ENCODE data around the gene JAKMIP1.

JAKMIP1 gene

GRCh38 chr4:6121276-6121850 lies 79.0 kb downstream of the JAKMIP1 start:
- H3K9me3 ChIP-seq (ENCODE audit: insufficient read depth, low read length): no peaks in the 10 kb centered on the region
- no peaks in the 10 kb centered on the region for H3K27me3 ChIP-seq (ENCODE audit: insufficient read depth, insufficient read length)
- no peak for DNase-seq (ENCODE audit: low read depth, low spot score)
- no peaks in the 10 kb centered on the region for H3K36me3 ChIP-seq (ENCODE audit: insufficient read depth, insufficient read length, low read length)
- H3K9ac ChIP-seq (ENCODE audit: insufficient read length, low read depth): no peak overlapping the region
- H3K4me3 ChIP-seq (ENCODE audit: insufficient read length, low read depth): no peak overlapping the region
- TF ChIP-seq YY1 (IDR thresholded peaks at IDR 0.05; ENCODE audit: insufficient read depth, insufficient read length) (no peak), ZNF274 (IDR thresholded peaks at IDR 0.05; ENCODE audit: low read depth, low read length) (no peak), SUZ12 (IDR thresholded peaks at IDR 0.05; ENCODE audit: extremely low read depth, insufficient read depth, insufficient read length) (no peak)
- H3K4me1 ChIP-seq (ENCODE audit: insufficient read depth, insufficient read length): peaks cover 10% of the 10 kb centered on the region

- no peak for DNase-seq (ENCODE audit: low read depth, low spot score)
- TF ChIP-seq YY1 (IDR thresholded peaks at IDR 0.05; ENCODE audit: insufficient read depth, insufficient read length): no peak
- TF ChIP-seq ZNF274 (IDR thresholded peaks at IDR 0.05; ENCODE audit: low read depth, low read length): no peak
- no peak for TF ChIP-seq SUZ12 (IDR thresholded peaks at IDR 0.05; ENCODE audit: extremely low read depth, insufficient read depth, insufficient read length)
Measured at GRCh38 chr4:6120361-6120760, 80.0 kb downstream of the JAKMIP1 start.

GRCh38 chr4:6119507-6120020 lies 80.8 kb downstream of the JAKMIP1 start:
- no peak for DNase-seq (ENCODE audit: low read depth, low spot score)
- Histone ChIP-seq H3K4me1 (ENCODE audit: insufficient read depth, insufficient read length) (peaks cover 16% of the 10 kb centered on the region), H3K27me3 (ENCODE audit: insufficient read depth, insufficient read length) (no peaks in the 10 kb centered on the region), H3K9me3 (ENCODE audit: insufficient read depth, low read length) (no peaks in the 10 kb centered on the region), H3K9ac (ENCODE audit: insufficient read length, low read depth) (no peak overlapping the region), H3K4me3 (ENCODE audit: insufficient read length, low read depth) (no peak overlapping the region), H3K36me3 (ENCODE audit: insufficient read depth, insufficient read length, low read length) (no peaks in the 10 kb centered on the region)
- no peak for TF ChIP-seq SUZ12 (IDR thresholded peaks at IDR 0.05; ENCODE audit: extremely low read depth, insufficient read depth, insufficient read length)
- no peak for TF ChIP-seq YY1 (IDR thresholded peaks at IDR 0.05; ENCODE audit: insufficient read depth, insufficient read length)
- no peak for TF ChIP-seq ZNF274 (IDR thresholded peaks at IDR 0.05; ENCODE audit: low read depth, low read length)

More at GRCh38 chr4:6120361-6120760, 80.0 kb downstream of the JAKMIP1 start:
- H3K9ac ChIP-seq (ENCODE audit: insufficient read length, low read depth): no peak overlapping the region
- peaks cover 16% of the 10 kb centered on the region for H3K4me1 ChIP-seq (ENCODE audit: insufficient read depth, insufficient read length)
- no peaks in the 10 kb centered on the region for H3K9me3 ChIP-seq (ENCODE audit: insufficient read depth, low read length)
- no peaks in the 10 kb centered on the region for H3K36me3 ChIP-seq (ENCODE audit: insufficient read depth, insufficient read length, low read length)
- no peaks in the 10 kb centered on the region for H3K27me3 ChIP-seq (ENCODE audit: insufficient read depth, insufficient read length)
- no peak overlapping the region for H3K4me3 ChIP-seq (ENCODE audit: insufficient read length, low read depth)

- Histone ChIP-seq H3K4me1 (ENCODE audit: insufficient read depth, insufficient read length) (peaks cover 16% of the 10 kb centered on the region), H3K27me3 (ENCODE audit: insufficient read depth, insufficient read length) (peaks cover 7% of the 10 kb centered on the region), H3K9me3 (ENCODE audit: insufficient read depth, low read length) (no peaks in the 10 kb centered on the region), H3K36me3 (ENCODE audit: insufficient read depth, insufficient read length, low read length) (no peaks in the 10 kb centered on the region), H3K4me3 (ENCODE audit: insufficient read length, low read depth) (no peak overlapping the region), H3K9ac (ENCODE audit: insufficient read length, low read depth) (no peak overlapping the region)
- DNase-seq (ENCODE audit: low read depth, low spot score): no peak
- TF ChIP-seq ZNF274 (IDR thresholded peaks at IDR 0.05; ENCODE audit: low read depth, low read length) (no peak), YY1 (IDR thresholded peaks at IDR 0.05; ENCODE audit: insufficient read depth, insufficient read length) (no peak)
Measured at GRCh38 chr4:6118201-6118600, 82.1 kb downstream of the JAKMIP1 start.

- no peak overlapping the region for H3K4me3 ChIP-seq (ENCODE audit: insufficient read length, low read depth)
- TF ChIP-seq SUZ12 (IDR thresholded peaks at IDR 0.05; ENCODE audit: extremely low read depth, insufficient read depth, insufficient read length): no peak
- TF ChIP-seq ZNF274 (IDR thresholded peaks at IDR 0.05; ENCODE audit: low read depth, low read length): no peak
- TF ChIP-seq YY1 (IDR thresholded peaks at IDR 0.05; ENCODE audit: insufficient read depth, insufficient read length): no peak
- no peaks in the 10 kb centered on the region for H3K9me3 ChIP-seq (ENCODE audit: insufficient read depth, low read length)
- H3K27me3 ChIP-seq (ENCODE audit: insufficient read depth, insufficient read length): peaks cover 7% of the 10 kb centered on the region
- H3K4me1 ChIP-seq (ENCODE audit: insufficient read depth, insufficient read length): peaks cover 20% of the 10 kb centered on the region
- no peak for DNase-seq (ENCODE audit: low read depth, low spot score)
- H3K9ac ChIP-seq (ENCODE audit: insufficient read length, low read depth): peak overlapping the region; percentile 66
- H3K36me3 ChIP-seq (ENCODE audit: insufficient read depth, insufficient read length, low read length): no peaks in the 10 kb centered on the region
Measured at GRCh38 chr4:6116696-6117285, 83.6 kb downstream of the JAKMIP1 start.

- peaks cover 7% of the 10 kb centered on the region for H3K27me3 ChIP-seq (ENCODE audit: insufficient read depth, insufficient read length)
- H3K4me3 ChIP-seq (ENCODE audit: insufficient read length, low read depth): no peak overlapping the region
- H3K9ac ChIP-seq (ENCODE audit: insufficient read length, low read depth): peak overlapping the region; percentile 34
- no peaks in the 10 kb centered on the region for H3K9me3 ChIP-seq (ENCODE audit: insufficient read depth, low read length)
- no peaks in the 10 kb centered on the region for H3K36me3 ChIP-seq (ENCODE audit: insufficient read depth, insufficient read length, low read length)
- DNase-seq (ENCODE audit: low read depth, low spot score): no peak
- peaks cover 20% of the 10 kb centered on the region for H3K4me1 ChIP-seq (ENCODE audit: insufficient read depth, insufficient read length)
- TF ChIP-seq ZNF274 (IDR thresholded peaks at IDR 0.05; ENCODE audit: low read depth, low read length): no peak
- no peak for TF ChIP-seq YY1 (IDR thresholded peaks at IDR 0.05; ENCODE audit: insufficient read depth, insufficient read length)
- TF ChIP-seq SUZ12 (IDR thresholded peaks at IDR 0.05; ENCODE audit: extremely low read depth, insufficient read depth, insufficient read length): no peak
Measured at GRCh38 chr4:6115746-6116586, 84.4 kb downstream of the JAKMIP1 start.

GRCh38 chr4:6115342-6115741 lies 85.0 kb downstream of the JAKMIP1 start:
- Histone ChIP-seq H3K9ac (ENCODE audit: insufficient read length, low read depth) (no peak overlapping the region), H3K4me3 (ENCODE audit: insufficient read length, low read depth) (no peak overlapping the region), H3K27me3 (ENCODE audit: insufficient read depth, insufficient read length) (peaks cover 7% of the 10 kb centered on the region), H3K36me3 (ENCODE audit: insufficient read depth, insufficient read length, low read length) (no peaks in the 10 kb centered on the region), H3K9me3 (ENCODE audit: insufficient read depth, low read length) (no peaks in the 10 kb centered on the region), H3K4me1 (ENCODE audit: insufficient read depth, insufficient read length) (peaks cover 20% of the 10 kb centered on the region)
- DNase-seq (ENCODE audit: low read depth, low spot score): no peak
- TF ChIP-seq SUZ12 (IDR thresholded peaks at IDR 0.05; ENCODE audit: extremely low read depth, insufficient read depth, insufficient read length): no peak
- no peak for TF ChIP-seq ZNF274 (IDR thresholded peaks at IDR 0.05; ENCODE audit: low read depth, low read length)
- TF ChIP-seq YY1 (IDR thresholded peaks at IDR 0.05; ENCODE audit: insufficient read depth, insufficient read length): no peak

Measured in NT2/D1 (cell line).